HG03060 (cell line): ENCODE results near the gene CAMK2B.

ENCODE experiments used
- ATAC-seq: cut with Tn5 transposase; IDR thresholded peaks from one replicate; pipeline ENCODE4 v1.9.1; 2021; ENCODE audit warnings: low read depth, moderate number of reproducible peaks; ENCODE audit not compliant: unreplicated experiment

Gene CAMK2B

GRCh38 chr7:44220358-44221112, 104.9 kb downstream of the CAMK2B start:
- no peak for ATAC-seq

- ATAC-seq: no peak
Measured at GRCh38 chr7:44220046-44220357, 105.4 kb downstream of the CAMK2B start.

DNA sequence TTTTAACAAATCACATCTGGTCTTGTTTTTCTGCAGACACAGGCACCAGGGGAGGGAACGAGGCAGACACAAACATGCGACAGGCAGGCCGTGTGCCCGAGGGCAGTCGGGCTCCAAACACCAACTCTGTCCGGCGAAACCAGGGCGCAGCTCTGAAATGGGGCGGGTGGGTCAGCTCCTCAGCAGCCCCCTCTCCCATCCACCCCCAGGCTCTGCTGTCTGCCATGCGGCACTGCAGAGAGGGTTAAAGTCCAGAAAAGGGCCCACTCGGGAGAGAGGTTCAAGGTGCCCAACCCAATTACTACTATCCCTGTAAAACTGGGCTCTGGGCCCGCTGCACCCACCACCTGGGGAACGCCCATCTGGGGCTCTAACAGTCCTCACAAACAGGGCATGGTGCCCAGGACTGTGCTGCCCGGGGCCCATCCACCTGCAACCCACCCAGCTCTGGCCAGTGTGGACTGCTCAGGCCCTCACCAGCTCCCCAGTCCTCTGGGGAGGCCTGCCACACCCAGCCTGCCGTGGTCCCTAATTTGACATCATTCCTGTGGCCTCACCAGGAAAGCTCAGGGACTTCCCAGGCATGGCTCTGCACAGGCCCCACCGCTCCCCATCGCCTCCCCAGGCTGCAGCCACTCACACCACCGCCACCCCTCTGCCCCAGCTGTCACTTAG, 105.9 kb downstream of the CAMK2B start:
- no peak for ATAC-seq

DNA sequence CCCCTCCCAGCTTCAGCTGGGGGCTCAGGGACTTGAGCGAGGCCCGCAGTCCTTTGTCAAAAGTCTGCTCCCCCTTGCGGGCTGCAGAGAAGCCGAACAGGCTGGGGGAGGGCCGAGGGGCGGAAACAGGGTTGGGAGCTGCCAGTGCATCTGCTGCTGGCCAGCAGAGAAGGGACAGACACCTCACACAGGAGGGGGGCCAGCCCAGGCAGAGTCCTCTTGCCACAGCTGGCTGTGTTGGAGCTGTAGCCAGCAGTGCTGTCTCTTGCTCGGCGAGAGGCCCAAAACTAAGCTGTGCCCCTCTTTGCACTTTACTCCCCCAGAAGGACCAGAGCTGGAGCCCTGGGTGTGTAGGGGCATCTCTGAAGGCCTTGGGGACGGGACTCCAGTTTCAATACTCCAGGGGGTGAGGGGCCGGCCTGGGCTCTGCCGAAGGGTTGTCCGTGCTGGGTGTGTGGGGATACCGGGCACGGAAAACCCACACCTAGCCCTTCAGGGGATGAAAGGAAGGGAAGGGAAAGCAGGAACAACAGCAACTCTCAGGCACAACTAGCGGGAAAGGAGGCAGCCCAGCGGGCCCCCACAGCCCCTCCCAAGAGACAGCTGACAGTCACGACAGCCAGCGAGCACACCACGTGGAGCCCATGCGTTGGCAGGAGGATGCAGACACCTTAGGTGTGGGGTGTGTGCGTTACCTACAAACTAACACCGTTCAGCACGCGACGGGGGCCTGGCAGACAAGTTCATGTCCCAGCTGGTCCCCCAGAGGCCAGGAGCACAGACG, 106.8 kb downstream of the CAMK2B start:
- ATAC-seq: no peak

- ATAC-seq: no peak
Measured at GRCh38 chr7:44217852-44218402, 107.5 kb downstream of the CAMK2B start.

DNA sequence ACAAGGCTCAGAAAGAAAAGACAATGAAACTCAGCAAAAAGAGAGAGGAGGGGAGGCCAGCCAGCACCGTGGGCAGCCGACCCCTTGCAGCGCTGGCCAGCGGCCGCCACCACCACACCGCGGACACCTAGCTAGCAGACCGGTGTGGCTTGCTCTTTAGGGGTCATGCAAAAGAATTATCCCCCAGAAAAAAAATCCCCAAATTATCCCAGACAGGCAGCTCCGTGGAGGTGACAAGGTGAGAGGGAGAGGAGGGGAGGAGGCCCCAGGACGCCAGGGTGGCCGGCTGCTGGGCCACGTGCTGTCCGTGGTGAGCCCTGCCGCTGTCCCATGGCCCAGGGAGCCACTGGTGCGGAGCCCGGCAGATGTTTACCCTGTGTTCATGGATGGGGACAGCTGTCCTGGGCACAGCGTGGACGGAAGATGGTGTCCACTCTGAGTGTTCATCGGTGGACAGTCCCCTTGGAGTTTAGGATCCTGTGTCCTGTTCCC, 108.1 kb downstream of the CAMK2B start:
- no peak for ATAC-seq

DNA sequence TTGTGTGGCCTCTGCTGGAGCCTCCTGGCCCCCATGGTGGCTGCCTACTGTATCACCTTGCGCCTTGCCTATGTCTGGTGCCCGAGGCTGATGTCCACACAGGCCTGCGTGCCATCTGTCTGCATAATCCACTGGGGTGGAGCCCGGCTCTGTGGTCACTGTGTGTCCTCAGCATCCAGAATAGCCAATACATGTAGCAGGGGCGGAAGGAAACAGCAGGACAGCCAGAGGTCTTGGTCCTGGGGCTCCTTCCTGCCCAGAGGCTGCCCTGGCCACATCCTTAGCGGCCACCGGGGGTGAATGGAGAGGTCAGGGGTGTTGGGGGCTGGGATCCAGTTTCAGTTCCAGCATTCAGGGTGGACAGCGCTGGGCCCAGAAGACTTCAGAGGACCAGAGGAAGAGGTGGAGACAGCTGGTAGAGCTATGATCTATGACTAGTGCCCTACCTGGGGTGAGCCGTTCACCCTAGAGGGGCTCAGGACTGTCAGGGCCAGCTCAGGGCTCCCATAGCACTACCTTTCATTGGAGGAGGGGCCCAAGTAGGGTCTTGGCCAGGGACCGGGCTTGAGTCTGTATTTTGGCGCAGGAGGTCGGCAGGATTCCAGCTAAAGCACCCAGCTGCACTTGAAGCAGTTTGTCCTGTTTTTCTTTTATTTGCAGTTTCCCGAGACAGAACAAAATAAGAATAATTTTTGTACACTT, 108.7 kb downstream of the CAMK2B start:
- no peak for ATAC-seq

GRCh38 chr7:44216019-44216418, 109.4 kb downstream of the CAMK2B start:
- no peak for ATAC-seq

DNA sequence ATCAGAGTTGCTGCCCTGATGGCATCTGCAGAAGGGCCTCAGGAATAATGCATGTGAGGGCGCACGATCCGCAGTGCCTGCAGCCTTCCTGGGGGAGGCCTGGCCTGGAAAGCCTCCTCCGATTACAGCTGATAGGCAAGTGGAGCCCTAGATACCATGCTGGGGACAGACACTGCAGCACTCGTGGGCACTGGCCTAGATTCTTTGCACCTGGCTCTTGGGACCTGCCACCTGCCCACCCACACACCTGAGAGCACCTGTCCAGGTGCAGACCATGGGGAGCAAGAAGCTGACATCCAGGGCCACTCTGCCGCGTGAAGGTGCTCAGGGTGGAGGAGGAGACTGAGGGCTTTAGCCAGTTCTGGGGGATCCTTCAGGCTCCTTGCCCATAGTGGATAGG, 109.9 kb downstream of the CAMK2B start:
- no peak for ATAC-seq

- ATAC-seq: no peak
Measured at GRCh38 chr7:44213877-44214388, 111.5 kb downstream of the CAMK2B start.

DNA sequence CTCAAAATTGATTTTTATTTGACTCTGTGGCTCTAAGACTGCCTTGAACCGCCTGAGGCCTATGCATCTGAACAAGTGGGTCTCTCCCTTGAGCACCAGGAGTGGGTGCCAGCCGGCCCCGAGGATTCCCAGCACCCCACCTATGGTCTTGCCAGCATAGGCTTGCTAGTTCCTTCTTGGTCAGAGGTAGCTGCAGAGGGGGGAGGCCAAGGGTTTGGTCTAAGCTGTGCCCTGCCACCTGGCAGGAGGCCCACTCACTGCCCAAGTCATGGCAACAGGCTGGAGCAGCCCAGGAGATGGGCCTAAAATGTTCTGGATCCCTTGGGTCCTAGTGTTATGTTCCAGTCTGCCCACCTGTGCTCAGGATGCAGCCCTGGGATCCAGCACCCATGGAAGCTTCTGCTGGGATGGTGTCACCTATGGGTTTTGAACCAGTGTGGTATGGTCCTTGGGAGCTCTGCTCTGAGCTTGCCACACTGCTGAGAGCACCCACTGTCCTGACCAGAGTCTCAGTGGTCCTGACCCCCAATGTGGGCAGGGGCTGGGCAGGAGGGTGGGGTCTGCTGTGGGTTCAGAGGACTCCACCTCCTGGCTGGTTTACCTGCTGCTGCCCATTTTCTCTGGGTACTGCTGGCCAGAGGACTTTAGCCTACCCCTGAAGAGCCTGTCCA, 112.1 kb downstream of the CAMK2B start:
- ATAC-seq: no peak

GRCh38 chr7:44212581-44213184, 112.7 kb downstream of the CAMK2B start:
- no peak for ATAC-seq

DNA sequence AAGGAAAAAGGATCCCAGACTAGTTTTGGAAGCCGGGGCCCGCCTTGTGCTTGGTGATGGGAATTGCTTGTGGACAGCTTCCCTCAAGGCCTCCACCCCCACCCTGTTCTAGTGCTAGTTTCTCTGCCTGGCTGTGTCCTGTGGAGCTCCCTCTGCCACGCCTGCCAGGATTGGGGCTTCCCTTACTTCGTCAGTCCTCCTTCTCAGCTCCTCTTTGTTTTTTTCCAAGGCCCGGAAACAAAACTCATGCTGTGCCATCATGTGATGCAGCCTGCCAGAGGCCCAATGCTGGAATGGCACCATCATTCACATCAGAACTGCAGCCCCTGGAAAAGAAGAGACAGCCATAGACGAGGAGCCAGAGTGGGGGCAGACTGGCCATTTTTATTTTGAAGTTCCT, 113.4 kb downstream of the CAMK2B start:
- no peak for ATAC-seq

GRCh38 chr7:44211126-44211675, 114.2 kb downstream of the CAMK2B start:
- no peak for ATAC-seq

DNA sequence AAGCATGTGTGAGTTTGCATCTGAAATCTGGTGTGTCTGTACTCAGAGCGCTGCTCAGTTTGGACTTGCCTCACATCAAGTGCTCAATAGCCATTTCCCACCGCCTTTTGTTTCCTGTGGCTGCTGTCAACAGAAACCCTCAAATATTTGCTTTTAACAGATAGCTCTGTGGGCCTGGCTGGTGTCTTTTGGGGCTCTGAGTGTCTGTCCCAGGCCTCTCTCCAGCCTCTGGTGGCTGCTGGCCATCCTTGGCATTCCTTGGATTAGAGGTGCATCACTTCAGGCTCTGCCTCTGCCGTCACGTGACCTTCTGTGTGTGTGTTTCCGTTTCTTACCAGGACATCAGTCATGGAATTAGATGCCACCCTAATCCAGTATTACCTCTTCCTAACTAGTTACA, 115.3 kb downstream of the CAMK2B start:
- no peak for ATAC-seq

DNA sequence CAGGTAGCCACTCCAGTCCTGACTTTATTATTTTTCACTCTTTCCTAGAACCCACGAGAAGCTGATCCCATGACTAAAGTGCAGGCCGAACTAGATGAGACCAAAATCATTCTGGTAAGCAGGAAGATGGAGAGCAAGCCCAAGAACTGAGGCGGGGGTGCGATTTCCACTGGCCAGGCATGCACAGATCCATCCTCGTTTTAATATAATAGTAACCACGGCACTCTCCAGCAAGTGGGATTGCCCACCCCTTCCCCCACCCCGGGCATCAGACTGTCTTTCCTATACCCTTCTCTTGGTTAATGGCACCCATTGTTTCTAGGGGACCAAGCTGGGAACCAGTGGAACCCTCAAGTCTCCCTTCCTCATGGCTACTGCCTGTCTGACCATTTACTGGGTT, 117.3 kb downstream of the CAMK2B start:
- no peak for ATAC-seq

GRCh38 chr7:44206008-44206407, 119.4 kb downstream of the CAMK2B start:
- no peak for ATAC-seq

- no peak for ATAC-seq
Measured at GRCh38 chr7:44201813-44202212, 123.6 kb downstream of the CAMK2B start.
